Measurements from ENCODE around the gene PRDM16. TPM values are rescaled to one million over a fixed set of nuclear protein-coding genes. Genes with fewer than 3 reads are reported as not detected.

Gene PRDM16
- total and polyA plus RNA-seq, 2 of the 13 experiments (the other 11 are each of a cell fraction or from before 2014, with no cell fraction given): 0.15 to 0.81 TPM

- no peak for TF ChIP-seq UBTF (CRISPR knock-in tag; IDR thresholded peaks at IDR 0.05)
- no peak for TF ChIP-seq SATB2 (CRISPR knock-in tag; IDR thresholded peaks at IDR 0.05)
- TF ChIP-seq GTF3A (CRISPR knock-in tag; conservative IDR thresholded peaks at IDR 0.05): no peak
Observed at GRCh38 chr1:3274972-3275371, 206.0 kb downstream of the PRDM16 start (continued).

- ATAC-seq: no peak
- CTCF ChIA-PET (ENCODE audit: low intra/inter-chr PET ratio, low total read pairs): no interaction called here
- Histone ChIP-seq H3K9ac (ENCODE audit: insufficient read depth, low read depth, low read length) (no peak overlapping the region), H3K27me3 (ENCODE audit: control insufficient read depth in 1 of 2, insufficient read depth in 2 of 2, low read length in 2 of 2) (peaks cover 1 to 23% of the 10 kb centered on the region in 2 experiments; a peak in 3 of 5 replicates), H3K4me3 (replicated peaks in 1 of 3; ENCODE audit: insufficient read depth in 1 of 3, low read depth in 2 of 3, low read length in 3 of 3) (no peak overlapping the region), H3K4me2 (ENCODE audit: low read depth, low read length) (no peak overlapping the region), H3K9me3 (ENCODE audit: low read length) (no peaks in the 10 kb centered on the region), H3K36me3 (replicated peaks in 1 of 2; ENCODE audit: control insufficient read depth in 1 of 2, insufficient read depth in 2 of 2, low read length in 2 of 2) (no peaks in the 10 kb centered on the region), H3K27ac (ENCODE audit: extremely low read length, insufficient read depth, low read length) (no peak overlapping the region), H4K20me1 (ENCODE audit: insufficient read depth, low read length) (no peaks in the 10 kb centered on the region), H2AFZ (ENCODE audit: low read length) (no peak overlapping the region), H3K79me2 (ENCODE audit: insufficient read depth, low read length) (no peaks in the 10 kb centered on the region), H3K4me1 (ENCODE audit: insufficient read depth, low read length) (peaks cover 22% of the 10 kb centered on the region; the same call in 1 of the 2 replicates)
- POLR2A ChIA-PET: no interaction called here
- no TSS peak for BruUV-seq (replicated peaks)
- no peak for DNase-seq (ENCODE audit: low spot score)
- 79% methylated on average over 18 of the region's 37 CpGs for WGBS (ENCODE audit: low lambda C conversion rate)
- no peak for FAIRE-seq
- in situ Hi-C loops (cut with HindIII; ENCODE audit: extremely low pct_ligation_motif_present, low pct_unique_long_range_greater_than_20kb) (loop anchor here (25.0 kb wide), 1 partner anchor 213 kb away; the partner anchor contains the start of gene PRDM16), intact Hi-C loops (cut with micrococcal nuclease; ENCODE audit: unreplicated experiment) (no loop called here)
- TF ChIP-seq ZNF543 (CRISPR knock-in tag; IDR thresholded peaks at IDR 0.05) (no peak), MAFF (IDR thresholded peaks at IDR 0.05; ENCODE audit: low read depth, low read length) (no peak), BRF2 (CRISPR knock-in tag; IDR thresholded peaks at IDR 0.05) (no peak), ATAD3A (CRISPR knock-in tag; IDR thresholded peaks at IDR 0.05) (no peak), MTF2 (CRISPR knock-in tag; IDR thresholded peaks at IDR 0.05; ENCODE audit: borderline replicate concordance) (no peak), ZNF572 (CRISPR knock-in tag; IDR thresholded peaks at IDR 0.05) (no peak), MYPOP (CRISPR knock-in tag; IDR thresholded peaks at IDR 0.05) (no peak), RORA (CRISPR knock-in tag; IDR thresholded peaks at IDR 0.05) (no peak), RNF219 (CRISPR knock-in tag; IDR thresholded peaks at IDR 0.05) (no peak), ZSCAN30 (CRISPR knock-in tag; IDR thresholded peaks at IDR 0.05) (no peak), PLSCR1 (CRISPR knock-in tag; IDR thresholded peaks at IDR 0.05; ENCODE audit: borderline replicate concordance) (no peak)
Observed at GRCh38 chr1:3275471-3276340, 206.7 kb downstream of the PRDM16 start.
